ENCODE results near the gene MYH6.
"Not testable (repeated sequence)": the region's sequence is repeated elsewhere in the genome, so short reads cannot be mapped to it uniquely, and the experiment has no call there.

Gene MYH6

DNA sequence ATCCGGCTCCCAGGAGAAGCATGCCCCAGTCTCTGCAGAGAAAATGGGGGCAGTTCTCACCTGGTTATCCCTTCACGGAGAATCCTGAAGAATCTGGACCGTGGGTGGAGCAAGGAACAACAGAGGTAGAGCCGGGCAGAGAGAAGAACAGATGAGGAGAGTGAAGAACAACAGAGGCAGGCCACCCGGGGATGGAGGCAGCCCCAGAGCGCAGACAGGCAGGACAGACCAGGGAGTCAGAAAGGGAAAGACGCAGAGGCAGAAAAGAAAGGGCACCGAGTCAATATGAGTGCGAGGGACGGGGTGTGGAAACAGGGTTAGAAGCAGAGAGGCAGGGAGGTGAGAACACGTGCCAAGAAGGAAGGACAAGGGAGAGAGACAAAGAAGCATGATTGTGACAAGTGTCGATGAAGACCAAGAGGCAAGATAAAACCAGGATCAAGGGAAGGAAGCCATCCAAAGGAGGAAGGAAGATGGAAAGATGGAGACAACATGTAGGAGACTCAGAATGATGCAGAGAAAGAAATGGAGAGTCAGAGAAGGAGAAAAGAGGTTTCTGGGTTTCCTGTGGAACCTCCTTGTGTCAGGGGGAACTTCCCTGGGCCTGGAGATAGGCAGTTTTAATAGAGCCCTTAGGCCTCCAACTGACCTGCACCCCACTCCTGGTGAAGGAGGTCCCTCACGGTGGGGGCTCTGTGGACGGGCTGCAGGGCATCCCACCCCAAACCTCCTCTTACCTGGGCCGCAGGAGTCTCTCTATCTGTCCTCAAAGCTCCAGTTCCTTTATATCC lies at the start of gene MYH6:
Gene MYH6 (minus strand): TSS at position 758 of the 791 bp plus-strand sequence. CDS start 1,050 bp downstream, outside the sequence.
- DNase-seq (ENCODE audit: low read depth in 2 of 2): no peak

DNA sequence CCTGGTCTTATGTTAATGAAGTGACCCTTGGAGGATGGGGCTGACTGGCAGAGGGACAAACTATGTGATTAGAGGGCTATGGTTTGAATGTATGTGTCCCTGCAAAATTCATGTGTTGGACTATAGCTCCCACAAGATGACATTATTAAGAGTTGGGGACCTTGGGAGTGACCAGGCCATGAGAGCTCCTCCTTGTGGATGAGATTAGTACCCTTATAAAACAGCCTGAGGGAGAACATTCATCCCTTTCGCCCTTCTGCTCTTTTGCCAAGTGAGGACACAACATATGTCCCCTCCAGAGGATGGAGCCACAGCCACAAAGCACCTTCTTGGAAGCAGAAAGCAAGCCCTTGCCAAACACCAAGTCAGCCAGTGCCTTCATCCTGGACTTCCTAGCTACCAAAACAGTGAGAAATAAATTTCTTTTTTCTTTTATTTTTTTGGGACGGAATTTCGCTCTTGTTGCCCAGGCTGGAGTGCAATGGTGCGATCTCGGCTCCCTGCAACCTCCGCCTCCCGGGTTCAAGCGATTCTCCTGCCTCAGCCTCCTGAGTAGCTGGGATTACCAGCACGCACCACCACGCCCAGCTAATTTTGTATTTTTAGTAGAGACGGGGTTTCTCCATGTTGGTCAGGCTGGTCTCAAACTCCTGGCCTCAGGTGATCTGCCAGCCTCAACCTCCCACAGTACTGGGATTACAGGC lies 49.0 kb upstream of the MYH6 start:
- DNase-seq (ENCODE audit: low read depth in 2 of 2): not testable (repeated sequence)

DNA sequence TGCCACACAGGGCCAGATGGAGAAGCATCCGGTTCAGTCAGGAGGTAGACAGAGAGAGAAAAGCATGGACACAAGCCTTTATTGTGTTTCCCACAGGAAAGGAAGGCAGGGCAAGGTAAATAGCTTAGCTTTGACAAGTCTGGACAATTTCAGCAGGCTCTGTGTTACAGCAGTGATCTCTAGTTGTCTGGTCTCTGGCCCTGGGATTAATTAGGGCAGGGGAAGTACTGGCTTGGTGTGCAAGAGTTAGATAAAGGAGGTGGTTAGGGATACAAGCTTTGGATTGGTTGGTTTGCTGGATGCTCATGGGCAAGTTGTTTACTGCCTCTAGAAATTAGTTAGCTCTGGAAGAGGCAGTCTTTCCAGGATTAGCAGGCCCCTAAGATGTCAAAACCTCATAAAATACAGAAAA lies 46.4 kb upstream of the MYH6 start:
- DNase-seq (ENCODE audit: low read depth in 2 of 2): no peak

DNA sequence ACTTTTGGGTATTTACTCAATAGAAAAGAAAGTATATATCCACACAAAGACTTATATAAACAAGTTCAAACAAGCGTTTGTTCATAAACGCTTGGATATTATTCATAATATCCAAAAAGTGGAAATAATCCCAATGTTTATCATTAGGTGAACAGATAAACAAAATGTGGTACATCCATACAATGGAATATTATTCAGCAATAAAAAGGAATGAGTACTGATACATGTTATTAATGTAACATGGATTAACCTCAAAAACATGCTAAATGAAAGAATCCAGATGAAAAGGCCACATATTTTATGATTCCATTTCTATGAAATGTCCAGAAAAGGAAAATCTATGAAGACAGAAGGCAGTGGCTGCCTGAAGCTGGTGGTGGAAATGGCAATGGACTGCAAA lies 44.2 kb upstream of the MYH6 start:
- DNase-seq (ENCODE audit: low read depth in 2 of 2): no peak

DNA sequence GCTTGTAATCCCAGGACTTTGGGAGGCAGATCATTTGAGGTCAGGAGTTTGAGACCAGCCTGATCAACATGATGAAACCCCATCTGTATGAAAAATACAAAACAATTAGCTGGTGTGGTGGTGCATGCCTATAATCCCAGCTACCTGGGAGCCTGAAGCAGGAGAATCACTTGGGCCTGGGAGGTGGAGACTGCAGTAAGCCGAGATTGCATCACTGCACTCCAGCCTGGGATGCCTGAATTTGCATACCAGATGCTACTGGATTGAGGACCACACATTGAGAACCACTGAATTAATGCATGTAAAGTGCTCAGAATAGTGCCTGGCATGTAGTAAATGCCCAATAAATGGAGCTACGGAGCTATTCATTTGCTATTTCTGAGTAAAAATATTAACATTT lies 42.3 kb upstream of the MYH6 start:
- no peak for DNase-seq (ENCODE audit: low read depth in 2 of 2)

DNA sequence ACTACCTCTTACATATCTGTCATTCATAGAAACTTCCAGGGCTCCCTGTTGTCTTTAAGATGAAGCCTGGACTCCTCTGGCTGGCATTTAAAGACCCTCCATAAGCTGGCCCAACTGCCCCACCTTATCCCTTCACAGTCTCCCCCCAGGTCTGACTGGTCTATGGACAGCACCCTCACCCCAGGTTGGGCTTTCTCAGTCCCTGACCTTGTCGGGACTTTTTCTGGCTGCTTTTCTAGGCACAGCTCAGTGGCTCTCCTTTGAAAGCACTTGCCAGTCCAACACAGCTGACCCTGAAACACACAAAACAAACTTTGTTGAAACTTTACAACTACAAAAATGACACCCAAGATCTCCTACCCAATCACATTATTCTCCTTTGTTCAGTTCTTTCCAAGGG lies 41.2 kb upstream of the MYH6 start:
- no peak for DNase-seq (ENCODE audit: low read depth in 2 of 2)

DNA sequence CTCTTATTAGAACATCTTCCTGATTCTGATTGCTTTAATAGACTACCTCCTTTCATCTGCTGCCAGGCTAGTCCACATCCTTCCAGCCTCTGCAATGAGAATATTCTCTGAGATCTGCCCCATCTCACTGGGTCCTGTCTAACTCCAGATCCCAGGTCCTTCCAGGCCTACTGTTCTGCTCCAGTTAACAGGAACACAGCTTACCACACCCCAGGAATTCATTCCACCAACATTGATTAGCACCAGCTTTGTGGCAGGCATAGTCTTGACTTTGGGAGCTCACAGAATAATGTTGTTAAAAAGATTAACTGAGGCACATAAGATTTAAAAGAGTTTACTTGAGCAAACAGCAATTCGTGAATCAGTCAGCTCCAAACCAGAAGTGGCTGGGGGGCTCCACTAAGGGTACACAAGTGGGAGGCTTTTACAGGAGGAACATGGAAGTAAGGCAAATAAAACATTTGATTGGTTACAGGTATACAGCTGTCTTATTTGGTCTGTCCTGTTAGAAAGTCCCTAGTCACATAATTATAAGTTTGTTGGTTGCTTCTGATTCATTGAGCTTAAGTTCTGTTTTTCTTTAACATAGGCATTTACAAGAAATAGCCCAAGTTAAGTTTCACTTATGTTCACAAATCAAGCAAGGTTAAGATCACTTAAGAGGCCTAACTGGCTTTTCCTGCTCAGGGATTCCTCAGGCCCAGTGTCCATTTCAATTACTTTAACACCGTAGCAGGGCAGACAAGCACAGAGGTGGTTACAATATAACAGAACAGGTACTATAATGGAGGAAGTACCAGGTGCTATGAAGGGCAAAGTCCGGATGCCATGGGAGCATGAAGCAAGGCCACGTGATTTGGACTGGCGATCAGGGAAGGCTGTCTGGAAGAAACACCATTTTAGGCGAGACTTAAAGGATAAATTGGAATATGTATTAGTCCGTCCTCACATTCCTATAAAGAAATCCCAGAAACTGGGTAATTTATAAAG lies 39.6 kb upstream of the MYH6 start:
- DNase-seq (ENCODE audit: low read depth in 2 of 2): no peak

DNA sequence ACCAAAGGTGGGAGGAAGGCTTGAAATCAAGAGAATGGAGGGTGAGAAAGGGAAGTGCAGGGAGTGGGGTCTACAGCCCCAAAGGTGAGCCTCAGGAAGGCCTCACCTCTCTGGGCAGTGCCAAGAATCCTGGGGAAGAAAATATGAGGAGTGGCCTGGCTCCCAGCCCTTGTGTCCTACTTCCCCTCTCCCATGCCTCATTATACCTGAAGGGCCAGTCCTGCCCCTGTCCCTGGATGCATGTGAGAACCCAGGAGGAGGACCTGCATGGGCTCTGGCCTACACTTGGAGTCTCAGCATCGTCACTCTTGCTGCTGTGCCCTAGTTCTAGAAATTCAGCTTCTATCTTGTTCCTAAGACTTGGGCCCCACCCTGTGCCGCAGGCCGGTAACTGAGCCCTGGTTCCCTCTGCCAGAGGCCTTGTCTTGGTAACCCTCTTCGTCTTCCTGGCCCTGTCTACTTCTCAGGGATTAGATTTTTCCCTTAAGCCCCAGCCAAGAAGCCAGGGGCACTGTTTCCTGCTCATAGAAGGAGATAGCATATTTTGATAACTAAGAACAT lies 38.3 kb upstream of the MYH6 start:
- DNase-seq (ENCODE audit: low read depth in 2 of 2): no peak

DNA sequence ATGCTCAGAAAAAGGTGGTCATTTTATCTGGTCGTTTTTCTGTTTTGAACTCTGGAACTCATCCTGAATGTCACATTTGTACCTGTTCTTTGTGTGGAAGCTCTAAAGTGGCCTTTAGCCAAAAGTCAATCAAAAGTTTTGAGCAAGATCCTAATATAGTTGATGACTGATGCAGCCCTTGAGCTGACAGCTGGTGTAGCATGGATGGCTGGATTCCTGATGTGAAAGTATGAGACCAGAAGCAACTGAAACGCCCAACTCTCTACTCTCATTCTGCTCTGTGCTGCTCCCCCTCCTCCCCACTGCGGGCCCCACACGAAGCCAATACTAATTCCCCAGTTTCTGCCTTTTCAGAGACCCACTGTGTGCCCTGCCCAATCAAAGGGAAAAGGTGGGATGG lies 37.7 kb upstream of the MYH6 start:
- no peak for DNase-seq (ENCODE audit: low read depth in 2 of 2)

DNA sequence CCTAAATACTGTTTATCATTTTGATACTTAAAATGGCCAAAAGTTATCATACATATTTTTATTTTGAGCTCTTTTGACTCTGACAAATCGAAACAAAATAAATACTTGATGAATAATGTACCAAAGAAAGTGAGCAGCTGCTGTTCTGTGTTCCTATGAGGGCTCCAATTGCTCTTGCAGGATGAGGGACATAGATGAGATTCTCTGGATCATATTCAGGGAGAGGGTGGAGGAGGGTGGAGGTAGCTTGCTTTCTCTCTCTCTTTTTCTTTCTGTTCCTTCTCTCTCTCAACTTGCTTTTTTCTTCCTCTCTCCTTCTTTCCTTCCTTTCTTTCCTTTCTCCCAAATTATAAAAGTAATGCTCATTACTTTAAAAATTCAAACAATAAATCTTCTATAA lies 36.2 kb upstream of the MYH6 start:
- DNase-seq (ENCODE audit: low read depth in 2 of 2): no peak

DNA sequence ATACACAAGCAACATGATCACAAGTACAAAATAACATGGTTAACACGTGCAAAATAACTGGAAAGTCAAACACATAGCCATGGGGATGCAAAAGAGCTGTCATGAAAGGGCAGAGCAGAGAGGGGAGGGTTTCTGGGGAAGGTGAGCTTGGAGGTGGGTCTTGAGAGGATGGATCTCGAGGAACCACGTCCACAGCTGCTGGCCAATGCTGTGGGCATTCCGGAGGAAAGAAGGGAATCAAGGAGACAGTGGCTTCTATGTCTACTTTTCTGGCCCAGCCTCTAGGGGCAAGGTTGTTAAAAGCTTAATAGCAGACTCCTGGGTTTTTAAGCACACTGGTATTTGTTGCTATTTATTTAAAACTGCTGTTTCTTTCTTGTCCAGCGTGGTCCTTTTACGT lies 35.8 kb upstream of the MYH6 start:
- no peak for DNase-seq (ENCODE audit: low read depth in 2 of 2)

DNA sequence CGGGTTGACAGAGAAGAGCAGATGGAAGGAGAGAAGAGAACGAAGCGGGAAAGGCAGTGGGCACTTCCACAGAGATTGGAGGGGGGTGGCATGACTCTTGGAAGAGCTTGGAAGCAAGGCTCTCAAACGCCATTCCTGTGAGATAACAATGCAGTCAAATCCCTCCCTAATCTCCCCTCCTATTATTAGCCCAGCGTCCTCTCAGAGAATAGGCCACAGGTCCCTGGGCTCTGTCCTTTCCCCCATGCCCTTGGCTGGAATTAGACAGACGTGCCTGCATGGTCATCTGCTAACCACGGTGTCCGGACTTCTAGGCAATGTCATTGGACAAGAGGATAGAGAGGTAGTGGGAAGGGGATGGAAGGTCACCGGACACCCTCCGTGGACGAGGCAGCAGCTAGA lies 35.3 kb upstream of the MYH6 start:
- DNase-seq (ENCODE audit: low read depth in 2 of 2): no peak

DNA sequence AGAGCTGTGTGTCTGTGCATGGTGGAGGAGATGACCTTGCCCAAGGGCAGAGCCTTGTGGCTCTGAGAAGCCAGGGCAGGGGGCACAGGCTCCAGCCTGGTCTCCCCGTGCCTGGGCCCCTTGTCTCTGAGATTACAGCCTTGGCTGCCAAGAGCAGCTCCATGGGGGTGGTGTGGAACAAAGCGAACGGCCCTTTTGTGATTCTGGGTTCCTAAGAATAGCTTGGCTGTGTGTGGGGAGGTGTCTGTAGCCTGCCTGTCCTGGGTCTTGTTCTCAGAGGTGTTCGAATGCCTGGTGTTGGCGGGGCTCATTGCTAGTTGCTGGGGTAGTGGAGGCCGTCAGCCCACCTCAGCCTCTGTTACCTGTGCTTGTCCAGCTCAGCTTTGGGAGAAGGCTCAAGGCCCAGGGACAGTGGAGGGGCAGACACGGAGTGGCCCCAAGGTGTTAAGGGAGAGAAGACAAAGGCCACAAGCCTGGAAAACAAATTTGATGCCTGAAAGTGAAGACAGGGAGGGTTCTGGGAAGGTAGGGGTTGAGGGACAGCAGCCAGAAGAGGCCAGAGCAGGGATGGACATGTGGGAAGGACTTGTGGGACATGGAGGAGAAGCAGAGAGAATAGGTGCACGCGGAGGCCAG lies 34.8 kb upstream of the MYH6 start:
- no peak for DNase-seq (ENCODE audit: low read depth in 2 of 2)

DNA sequence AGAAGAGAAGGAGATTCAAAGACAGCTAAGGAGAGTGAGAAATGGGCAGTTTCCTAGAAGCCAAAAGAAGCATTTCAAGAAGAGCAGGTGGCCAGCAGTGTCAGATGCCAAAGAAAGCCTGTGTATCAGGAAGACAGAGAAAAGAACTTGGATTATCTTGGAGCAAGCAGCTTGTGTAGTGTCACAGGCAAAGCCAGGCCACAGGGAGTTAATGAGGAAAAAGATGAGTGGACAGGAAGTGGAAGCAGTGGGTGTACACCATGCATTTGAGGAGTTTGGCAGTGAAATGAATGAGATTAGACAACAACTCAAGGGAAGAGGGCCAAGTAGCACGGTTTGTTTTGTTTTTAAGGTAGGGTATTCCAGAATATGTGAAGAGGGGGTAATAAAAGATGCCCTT lies 33.0 kb upstream of the MYH6 start:
- no peak for DNase-seq (ENCODE audit: low read depth in 2 of 2)

DNA sequence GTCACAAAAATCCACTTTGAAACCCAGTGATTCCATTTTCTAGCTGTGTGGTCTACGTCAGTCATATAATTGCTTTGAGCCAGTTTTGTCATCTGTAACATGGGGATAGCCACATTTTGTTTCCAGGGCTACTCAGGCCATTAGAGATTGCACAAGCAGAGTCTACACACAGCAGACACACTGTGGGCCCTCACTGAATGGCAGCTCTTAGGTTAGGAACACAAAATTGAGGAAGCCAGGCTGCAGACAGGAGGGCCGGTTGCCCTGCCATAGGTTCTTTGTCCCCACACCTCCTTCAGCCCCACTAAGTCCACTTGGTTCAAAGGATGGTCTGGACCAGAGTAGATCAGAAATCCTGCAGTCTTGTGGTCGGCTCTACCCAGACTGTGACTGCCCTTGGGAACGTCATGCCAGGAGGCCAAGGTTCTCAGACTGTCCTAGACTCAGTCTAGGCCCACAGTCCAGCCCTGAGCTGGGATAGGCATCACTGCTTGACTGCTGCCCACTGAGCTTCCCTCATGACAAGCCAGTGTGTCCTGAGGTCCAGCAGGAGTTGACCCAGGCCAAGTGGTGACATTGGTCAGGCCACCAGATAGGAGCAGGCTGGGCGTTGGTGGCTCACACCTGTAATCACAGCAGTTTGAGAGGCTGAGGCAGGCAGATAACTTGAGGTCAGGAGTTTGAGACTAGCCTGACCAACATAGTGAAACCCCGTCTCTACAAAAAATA lies 31.2 kb upstream of the MYH6 start:
- no peak for DNase-seq (ENCODE audit: low read depth in 2 of 2)

DNA sequence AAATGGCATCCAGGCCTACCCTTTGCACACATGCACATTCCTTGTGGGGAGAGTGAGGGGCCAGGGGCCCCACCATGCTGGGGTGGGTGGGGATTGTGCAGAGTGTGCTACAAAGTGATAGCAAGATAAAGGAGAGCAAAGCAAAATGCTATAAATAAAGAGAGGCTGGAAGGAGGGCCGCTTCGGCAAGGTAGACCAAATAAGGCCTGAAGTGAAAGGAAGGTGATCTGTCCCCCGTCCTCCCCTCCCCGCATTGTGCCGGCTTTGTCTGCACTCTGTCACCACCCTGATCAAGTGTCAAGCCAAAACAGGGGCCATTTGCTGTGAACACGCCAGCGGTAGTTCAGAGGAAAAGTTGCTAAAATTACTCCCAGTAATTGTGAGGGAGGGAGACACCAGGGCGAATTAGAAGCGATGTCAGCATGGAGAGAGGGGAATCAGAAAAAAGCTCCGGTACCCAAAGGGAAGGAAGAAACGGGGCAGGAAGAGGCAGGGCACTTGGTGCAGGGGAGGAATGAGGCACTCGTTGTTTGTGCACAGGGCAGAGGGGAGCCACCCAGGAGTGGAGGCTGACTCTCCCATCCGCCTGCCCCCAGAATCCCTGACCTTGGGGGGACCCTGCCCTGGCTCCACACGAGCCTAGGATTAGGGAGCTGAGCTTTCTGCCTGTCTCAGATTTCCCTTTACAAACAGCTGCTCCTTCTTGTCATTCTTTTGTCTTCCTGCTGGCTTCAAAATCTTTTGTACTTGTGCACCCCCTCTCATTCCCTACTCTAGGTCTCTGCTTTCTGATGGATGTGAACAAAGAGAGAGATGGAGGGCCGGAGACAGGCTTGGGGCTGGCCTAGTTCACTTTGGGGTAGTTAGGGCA lies 30.3 kb upstream of the MYH6 start:
- DNase-seq (ENCODE audit: low read depth in 2 of 2): no peak

DNA sequence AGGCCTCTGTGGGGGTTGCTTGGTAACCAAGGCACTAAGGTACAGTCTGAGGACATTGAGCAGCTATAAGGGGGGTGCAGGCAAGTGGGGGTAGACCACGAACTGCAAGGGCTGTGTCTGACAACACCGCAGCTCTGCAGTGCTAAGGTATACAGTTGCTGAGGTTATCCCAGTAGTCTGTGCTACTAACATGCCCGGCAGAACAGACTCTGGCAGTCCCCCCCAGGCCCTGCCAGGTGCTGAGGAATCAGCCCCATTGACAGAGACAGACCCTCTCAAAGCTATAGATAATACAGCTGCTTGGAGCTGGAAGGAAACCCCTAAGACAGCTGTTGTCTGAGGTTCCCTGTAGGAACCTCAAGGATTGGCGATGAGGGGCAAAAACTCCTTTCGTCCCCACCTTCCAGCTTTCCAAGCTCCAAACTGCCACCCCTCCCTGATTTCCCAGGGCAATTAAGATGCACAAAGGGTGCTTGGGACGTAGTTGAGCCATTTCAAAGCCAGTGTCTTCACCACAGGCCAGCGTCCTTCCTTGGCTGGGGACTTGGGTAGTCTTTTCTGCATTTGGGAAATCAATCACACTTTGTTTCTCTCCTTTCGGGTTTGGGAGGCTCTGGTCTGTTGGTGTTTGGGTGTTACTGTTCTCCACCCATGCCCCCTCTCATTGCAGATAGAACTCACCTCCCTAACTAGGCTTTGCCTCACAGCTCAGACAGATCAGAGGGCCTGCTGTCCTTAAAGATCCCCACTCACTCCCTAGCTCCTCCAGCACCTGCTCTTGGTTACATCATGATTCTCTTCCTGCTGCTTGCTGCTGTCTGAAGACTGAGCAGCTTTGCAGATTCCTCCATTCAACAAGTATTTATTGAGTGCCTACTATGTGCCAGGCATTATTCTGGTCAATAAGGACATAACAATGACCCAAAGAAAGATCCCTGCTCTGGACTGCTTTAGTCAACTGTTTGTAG lies 29.3 kb upstream of the MYH6 start:
- DNase-seq (ENCODE audit: low read depth in 2 of 2): no peak

DNA sequence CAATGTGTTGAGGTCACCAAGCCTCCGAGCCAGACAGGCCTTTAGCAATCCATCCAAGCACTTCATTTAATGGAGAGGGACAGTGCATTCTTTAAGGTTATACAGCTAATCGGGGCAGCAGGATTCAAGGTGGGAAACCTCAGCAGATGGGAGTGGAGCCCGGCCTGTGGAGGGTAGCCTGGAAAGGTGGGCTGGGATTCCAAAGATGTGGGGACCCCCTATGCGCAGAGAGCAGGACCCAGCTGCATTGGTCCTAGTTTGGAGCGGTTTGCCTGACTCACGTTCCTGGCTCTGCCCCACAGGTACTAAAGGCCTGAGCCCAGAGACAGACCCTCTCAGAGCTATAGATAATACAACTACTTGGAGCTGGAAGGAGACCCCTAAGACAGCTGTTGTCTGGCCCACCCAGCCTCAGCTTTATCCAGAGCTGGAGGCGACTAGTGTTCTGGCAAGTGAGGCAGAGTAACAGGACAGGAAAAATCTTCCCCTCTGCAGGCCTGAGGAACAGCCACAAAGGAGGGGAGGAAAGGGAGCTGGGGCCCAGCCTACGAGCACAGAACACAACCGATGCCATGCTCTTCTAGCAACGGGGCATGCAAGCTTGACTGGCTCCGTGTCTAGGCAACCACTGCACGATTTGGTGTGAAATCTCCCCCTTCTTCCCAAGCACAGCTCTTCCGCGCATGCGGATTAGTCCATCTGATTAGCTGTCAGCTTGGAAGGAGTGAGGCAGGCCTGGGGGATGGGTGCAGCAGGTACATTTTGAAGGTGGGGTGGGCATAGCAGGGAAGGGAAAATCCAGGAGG lies 28.5 kb upstream of the MYH6 start:
- DNase-seq (ENCODE audit: low read depth in 2 of 2): no peak

Measured in stimulated activated CD4-positive, alpha-beta T cell treated with anti-CD3 and anti-CD28 coated beads, Interleukin-4, amount 100 ng/mL, for 48 hours (primary cell).